Daoy (cell line): Measurements from ENCODE around the gene REN. TPM values are rescaled to one million over a fixed set of nuclear protein-coding genes. Genes with fewer than 3 reads are reported as not detected.

ENCODE experiments used
- DNase-seq: peaks from one replicate; pipeline ENCODE4 v3.0.0-alpha.2; 2015; ENCODE audit warnings: low read depth
- total RNA-seq: library from RNA; depleted of rRNA; stranded (reverse); fragments of >200 nt; shearing (Covaris generic); gene quantifications from 2 replicates; pipeline ENCODE4 v1.2.3, GENCODE V29; 2014

REN gene
- total RNA-seq, 1 experiment from 2014 or later, result not detected

GRCh38 chr1:204134103-204134502 lies 32.0 kb downstream of the REN start:
- no peak for DNase-seq

- DNase-seq, result no peak
Observed at GRCh38 chr1:204132718-204133117, 33.4 kb downstream of the REN start.

GRCh38 chr1:204131978-204132377 lies 34.2 kb downstream of the REN start:
- no peak for DNase-seq

GRCh38 chr1:204130981-204131892 lies 34.9 kb downstream of the REN start:
- DNase-seq, result peak; percentile 92

GRCh38 chr1:204130178-204130577 lies 36.0 kb downstream of the REN start:
- DNase-seq, result peak; percentile 21

- DNase-seq, result peak; percentile 76
Observed at GRCh38 chr1:204128964-204129896, 36.9 kb downstream of the REN start.

- DNase-seq, result no peak
Observed at GRCh38 chr1:204128464-204128963, 37.6 kb downstream of the REN start.

GRCh38 chr1:204127597-204128242 lies 38.4 kb downstream of the REN start:
- DNase-seq, result peak; percentile 82

- DNase-seq, result no peak
Observed at GRCh38 chr1:204126956-204127355, 39.2 kb downstream of the REN start.

- DNase-seq, result no peak
Observed at GRCh38 chr1:204126386-204126785, 39.8 kb downstream of the REN start.

GRCh38 chr1:204125759-204126351 lies 40.3 kb downstream of the REN start:
- no peak for DNase-seq

GRCh38 chr1:204124639-204125038 lies 41.5 kb downstream of the REN start:
- no peak for DNase-seq

GRCh38 chr1:204123376-204123775 lies 42.8 kb downstream of the REN start:
- DNase-seq, result no peak

- DNase-seq, result no peak
Observed at GRCh38 chr1:204121840-204122555, 44.1 kb downstream of the REN start.

GRCh38 chr1:204116539-204116938 lies 49.6 kb downstream of the REN start:
- DNase-seq, result no peak

GRCh38 chr1:204115116-204115515 lies 51.0 kb downstream of the REN start:
- DNase-seq, result no peak

- DNase-seq, result no peak
Observed at GRCh38 chr1:204114606-204115005, 51.5 kb downstream of the REN start.

GRCh38 chr1:204113896-204114295 lies 52.2 kb downstream of the REN start:
- no peak for DNase-seq

GRCh38 chr1:204112876-204113730 lies 53.0 kb downstream of the REN start:
- DNase-seq, result no peak
